Epithelial cell of prostate (primary cell): ENCODE data around the gene OARD1.
"Not testable (repeated sequence)": the region's sequence is repeated elsewhere in the genome, so short reads cannot be mapped to it uniquely, and the experiment has no call there.

Source experiments
- DNase-seq: peaks from one replicate; pipeline ENCODE4 v3.0.0-alpha.2; 2011; ENCODE audit warnings: low read depth, low spot score
- H3K27ac ChIP-seq: fragments of 450-650 bp; 2 replicates; pipeline ENCODE4 v1.5.1; 2017; ENCODE audit warnings: mild to moderate bottlenecking

The OARD1 gene

GRCh38 chr6:41071923-41072835, at the start of gene OARD1:
OARD1 (minus strand) TSS chr6:41072356; CDS start chr6:41071634, 722 bp downstream.
- DNase-seq: peak; percentile 95

DNA sequence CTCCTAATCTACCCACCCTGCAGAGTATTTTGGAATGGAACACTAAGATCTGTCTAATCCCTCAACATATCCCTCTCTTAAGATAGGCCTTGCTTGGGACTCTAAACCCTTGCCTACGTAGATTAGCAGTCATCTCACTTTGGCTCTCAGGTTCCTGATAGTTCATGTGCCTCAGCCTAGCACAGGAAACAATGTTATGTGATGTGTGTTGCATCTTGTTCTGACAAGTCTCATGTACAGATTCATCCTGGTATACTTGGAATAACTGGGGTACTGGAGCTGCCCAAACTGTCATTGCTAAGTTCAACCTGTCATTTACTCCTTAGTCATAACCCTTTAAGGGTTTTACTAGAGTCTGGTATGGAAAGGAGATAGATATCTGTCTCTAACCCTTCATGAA, 47.9 kb upstream of the OARD1 start:
- H3K27ac ChIP-seq: peak overlapping the region; percentile 19

More at GRCh38 chr6:41071923-41072835, at the start of gene OARD1:
- peak within 1 kb of the TSS; percentile 98 for H3K27ac ChIP-seq

GRCh38 chr6:41119508-41119907, 47.4 kb upstream of the OARD1 start:
- DNase-seq: no peak

More for the DNA sequence above, 47.9 kb upstream of the OARD1 start:
- DNase-seq: no peak

DNA sequence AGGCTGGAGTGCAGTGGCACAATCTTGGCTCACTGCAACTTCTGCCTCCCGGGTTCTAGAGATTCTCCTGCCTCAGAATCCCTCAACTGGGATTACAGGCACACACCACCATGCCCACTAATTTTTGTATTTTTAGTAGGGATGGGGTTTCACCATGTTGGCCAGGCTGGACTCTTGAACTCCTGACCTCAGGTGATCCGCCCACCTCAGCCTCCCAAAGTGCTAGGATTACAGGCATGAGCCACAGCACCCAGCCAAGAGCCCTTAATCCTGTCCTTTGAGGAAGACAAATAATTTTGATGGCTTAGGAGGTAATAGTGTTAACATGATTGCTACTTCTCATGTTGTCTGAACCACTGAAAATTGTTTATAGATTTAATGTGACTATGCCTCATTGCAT, 42.9 kb upstream of the OARD1 start:
- DNase-seq, H3K27ac ChIP-seq: not testable (repeated sequence)

More at GRCh38 chr6:41119508-41119907, 47.4 kb upstream of the OARD1 start:
- peak overlapping the region; percentile 19 for H3K27ac ChIP-seq

DNA sequence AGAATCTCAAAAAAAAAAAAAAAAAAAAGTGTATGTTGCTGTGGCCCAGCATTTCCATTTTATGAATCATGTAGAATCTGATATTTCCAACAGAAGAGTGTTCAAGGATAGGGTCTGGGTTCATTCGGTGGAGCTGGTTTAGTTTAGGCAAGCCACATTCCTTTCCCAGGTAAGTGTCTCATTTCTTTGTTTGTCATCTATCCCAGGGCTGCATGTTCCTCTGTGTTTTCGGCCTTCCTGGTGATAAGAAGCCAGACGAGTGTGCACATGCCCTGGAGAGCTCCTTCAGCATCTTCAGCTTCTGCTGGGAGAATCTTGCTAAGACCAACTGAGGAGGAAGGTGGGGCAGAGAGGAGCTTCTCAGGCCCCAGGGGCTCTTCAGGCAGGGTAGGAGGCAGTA, 38.9 kb upstream of the OARD1 start:
- DNase-seq: peak; percentile 46
- peak overlapping the region; percentile 53 for H3K27ac ChIP-seq

DNA sequence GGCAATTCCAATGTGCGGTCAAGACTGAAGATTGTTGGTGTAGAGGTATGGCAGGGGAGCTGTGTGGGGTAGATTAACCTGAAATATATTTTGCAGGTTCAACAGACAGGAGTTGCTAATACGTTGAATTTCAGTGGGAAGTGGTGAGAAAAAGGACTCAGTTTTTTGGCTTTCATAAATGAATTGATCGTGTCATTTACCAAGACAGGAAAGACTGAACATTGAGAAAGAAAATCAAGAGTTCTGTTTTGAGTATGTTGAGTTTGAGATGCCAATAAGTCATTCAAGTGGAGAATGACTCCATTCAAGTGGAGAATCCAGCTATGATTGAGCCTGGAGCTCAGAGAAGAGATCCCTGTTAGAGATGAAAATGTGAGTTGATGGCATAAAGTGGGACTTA, 31.7 kb upstream of the OARD1 start:
- H3K27ac ChIP-seq: no peak overlapping the region
- DNase-seq: no peak

- no peak for DNase-seq
- no peak overlapping the region for H3K27ac ChIP-seq
Measured at GRCh38 chr6:41100871-41101287, 28.7 kb upstream of the OARD1 start.

DNA sequence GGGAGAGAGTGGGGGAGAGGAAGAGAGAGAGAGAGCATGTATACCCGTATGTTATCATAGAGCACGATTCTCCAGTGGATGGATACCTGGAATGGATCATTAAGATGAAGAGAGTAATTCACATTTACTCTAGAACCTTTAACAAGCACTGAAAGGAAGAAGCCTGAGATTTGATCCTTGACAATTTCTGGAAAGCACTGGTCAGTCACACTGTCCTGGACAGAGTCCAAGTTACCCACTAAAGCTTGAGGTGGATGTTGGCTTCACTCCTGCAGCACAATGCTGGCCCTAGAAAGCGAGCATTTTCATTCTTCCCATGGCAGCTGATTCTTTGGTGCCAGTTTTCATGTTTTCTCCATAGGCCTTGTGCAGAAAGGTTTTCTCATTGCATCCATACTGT, 26.2 kb upstream of the OARD1 start:
- H3K27ac ChIP-seq: no peak overlapping the region
- DNase-seq: no peak

DNA sequence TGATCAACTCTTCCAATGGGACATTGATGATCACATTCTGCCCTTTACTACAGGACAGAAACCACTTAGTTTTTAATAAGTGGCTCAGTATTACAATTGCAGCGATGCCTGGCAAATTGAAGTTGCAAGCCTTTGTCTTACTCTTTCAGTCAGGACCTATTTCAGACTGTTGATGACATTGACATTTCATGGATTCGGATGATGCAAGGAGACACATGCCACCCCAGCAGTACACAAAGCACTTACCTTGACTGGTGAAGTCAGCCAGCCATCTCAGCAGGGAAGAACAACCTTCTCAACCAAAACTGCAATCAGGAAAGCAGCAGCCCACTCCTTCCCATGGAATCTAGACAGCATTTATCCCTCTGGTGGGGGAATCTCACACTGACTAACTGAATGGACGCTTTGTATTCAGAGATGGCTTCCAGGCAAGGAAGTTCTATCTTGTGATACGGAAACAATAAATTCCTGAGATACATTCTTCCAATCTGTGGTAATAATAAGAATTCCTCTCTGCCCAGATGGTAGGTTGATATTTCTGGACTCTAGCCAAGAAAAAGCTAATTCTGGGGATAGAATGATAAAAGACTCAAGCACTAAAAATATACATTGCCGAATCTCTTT, 25.4 kb upstream of the OARD1 start:
- H3K27ac ChIP-seq: peak overlapping the region; percentile 26
- DNase-seq: no peak

DNA sequence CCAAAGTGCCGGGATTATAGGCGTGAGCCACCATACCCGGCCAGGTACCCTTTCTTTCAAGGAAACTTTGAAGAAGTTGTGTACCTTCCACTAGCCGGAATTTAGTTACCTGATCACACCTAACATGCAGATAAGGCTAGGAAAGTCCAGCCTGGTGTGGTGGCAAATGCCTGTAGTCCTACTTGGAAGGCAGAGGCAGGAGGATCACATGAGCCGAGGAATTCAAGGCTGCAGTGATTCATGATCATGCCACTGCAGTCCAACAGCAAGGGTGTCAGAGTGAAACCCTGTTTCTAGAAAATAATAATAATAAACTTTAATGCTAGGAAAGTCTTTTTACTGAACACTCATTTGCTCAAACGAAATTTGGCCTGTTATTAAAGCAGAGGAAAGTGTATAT, 21.6 kb upstream of the OARD1 start:
- H3K27ac ChIP-seq: no peak overlapping the region
- no peak for DNase-seq

DNA sequence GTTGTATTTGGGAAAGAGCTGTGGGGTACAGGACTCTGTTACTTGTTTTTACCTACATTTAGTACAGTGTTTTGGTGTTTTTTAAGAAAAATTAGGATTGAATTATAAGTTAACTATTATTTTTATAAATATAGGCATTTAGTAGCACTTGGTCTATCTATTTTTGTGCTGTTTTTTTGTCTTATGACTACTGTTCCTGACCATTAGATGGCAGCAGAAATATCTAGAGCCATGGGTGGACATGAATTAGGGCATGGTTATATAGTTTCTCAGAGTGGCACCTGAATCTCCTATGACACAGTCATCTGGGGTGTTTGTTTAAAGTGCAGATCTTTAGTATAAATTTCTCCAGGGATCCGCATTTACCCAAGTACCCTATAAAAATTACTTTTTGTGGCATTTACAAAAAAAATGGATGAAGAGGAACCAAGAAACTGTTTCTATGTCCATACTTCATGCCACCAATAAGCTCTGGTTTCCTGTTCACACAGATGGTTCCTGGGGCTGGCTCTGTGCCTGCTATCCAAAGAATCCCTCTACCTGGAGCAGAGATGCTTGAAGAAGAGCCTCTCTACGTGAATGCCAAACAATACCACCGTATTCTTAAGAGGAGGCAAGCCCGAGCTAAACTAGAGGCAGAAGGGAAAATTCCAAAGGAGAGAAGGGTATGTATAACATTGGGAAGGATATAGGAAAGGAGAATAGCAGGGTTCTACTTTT, 20.4 kb upstream of the OARD1 start:
- DNase-seq: no peak

DNA sequence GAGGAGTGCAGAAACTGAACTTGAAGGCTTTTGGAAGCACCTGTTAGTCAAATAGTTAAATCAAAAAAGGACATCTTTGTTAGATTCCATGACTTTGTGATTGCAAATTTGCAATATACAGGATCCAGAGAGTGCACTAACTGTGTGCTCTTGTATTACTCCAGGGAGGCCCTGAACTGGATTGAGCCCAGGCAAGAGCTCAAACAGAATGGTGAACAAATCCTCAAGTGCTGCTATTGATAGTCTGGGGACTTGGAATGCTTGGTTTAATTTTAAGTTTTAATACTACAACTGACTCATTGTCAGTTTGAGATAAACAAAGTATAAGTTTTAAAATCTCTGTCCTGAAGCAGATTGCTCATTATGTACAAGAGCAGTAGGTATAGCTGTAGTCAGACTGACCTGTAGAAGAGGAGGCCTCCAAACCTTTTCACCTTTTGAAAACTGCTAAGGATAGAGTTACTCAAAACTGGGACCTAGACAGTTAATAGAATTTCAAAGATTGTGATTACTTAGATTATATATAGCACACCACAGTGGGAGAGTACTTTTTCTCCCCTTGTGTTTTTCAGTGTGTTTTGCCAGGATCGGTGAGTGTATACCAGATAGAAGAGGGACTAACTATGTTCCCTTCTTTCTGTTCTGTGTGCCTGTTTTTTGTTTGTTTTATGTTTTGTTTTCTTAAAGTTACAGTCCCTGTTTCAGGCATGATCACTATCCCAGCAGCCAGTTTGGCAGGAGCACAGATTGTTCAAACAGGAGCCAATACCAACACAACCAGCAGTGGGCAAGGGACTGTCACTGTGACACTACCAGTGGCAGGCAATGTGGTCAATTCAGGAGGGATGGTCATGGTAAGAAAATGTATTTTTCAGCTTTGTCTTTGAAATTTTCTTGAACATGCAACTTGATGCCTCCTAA, 18.9 kb upstream of the OARD1 start:
- no peak overlapping the region for H3K27ac ChIP-seq
- DNase-seq: no peak

More for the DNA sequence above, 20.4 kb upstream of the OARD1 start:
- no peak overlapping the region for H3K27ac ChIP-seq

GRCh38 chr6:41088451-41088850, 16.3 kb upstream of the OARD1 start:
- no peak for DNase-seq
- H3K27ac ChIP-seq: no peak overlapping the region

DNA sequence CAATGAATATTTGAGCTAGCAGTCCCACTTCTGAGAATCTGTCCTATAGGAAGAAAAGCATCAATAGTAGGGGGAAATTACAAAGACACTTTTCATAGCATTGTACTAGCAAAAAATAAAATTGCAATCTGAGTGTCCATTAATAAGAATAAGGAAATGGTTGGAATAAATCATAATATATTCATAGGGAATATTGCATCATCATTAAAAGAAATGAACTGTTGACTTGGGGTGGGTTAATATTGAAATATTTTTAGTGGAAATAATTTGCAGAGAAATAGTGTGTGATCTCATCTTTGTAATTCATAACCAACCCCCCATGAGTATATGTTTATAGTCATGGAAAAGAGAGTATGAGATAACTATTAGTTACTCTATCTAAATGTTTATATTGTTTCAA, 13.0 kb upstream of the OARD1 start:
- no peak overlapping the region for H3K27ac ChIP-seq
- DNase-seq: no peak

DNA sequence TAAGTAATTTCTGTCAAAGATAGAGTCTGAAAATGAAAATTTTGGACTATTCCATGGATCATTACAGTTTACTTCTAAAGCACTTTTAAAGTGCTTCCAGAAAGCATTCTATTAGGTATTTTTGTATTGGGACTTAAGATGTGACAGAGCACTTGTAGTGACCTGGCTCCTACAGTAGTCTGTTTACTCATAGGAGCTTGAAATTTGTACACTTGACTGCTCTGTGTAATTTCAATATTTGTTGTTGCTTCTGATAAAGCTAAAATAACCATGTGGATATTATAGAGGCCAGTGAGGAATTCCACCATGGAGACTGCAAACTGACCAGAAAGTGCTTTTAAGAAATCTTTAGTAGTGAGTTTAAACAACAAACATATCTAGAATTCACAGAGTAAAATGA, 10.9 kb upstream of the OARD1 start:
- no peak overlapping the region for H3K27ac ChIP-seq
- no peak for DNase-seq

DNA sequence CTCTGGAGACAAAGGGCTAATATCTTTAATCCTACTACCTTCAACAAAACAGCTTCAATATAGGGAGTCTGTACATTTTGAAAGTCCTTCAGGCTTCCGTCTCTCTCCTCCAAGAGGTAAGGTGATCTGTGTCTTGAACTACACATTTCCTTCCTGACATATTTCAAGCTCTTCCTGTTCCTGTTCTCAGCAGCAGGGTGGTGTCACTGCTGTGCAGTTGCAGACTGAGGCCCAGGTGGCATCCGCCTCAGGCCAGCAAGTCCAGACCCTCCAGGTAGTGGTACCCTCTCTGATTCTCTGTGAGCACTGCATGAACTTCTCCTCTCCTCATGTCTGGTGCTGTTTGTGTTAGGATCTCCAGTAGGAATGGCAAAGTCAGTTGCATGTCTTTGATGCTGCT, 8.5 kb upstream of the OARD1 start:
- DNase-seq: no peak

DNA sequence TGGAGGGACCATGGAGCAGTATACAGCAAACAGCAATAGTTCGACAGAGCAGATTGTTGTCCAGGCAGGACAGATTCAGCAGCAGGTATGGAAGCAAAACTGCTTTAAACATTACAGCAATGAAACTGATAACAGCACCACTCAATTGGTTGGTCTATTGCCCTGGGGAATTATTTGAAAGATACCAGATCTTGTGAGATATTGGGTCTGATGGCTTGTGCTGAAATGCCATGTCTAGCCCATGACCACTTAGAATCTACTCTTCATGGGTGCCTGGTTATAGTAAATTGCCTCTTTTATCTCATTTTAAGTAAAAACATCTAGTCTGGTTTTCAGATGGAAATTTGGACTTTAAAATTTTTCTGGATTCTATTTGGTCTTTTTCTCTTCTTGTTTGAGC, 6.9 kb upstream of the OARD1 start:
- H3K27ac ChIP-seq: no peak overlapping the region
- no peak for DNase-seq

More for the DNA sequence above, 8.5 kb upstream of the OARD1 start:
- H3K27ac ChIP-seq: no peak overlapping the region

DNA sequence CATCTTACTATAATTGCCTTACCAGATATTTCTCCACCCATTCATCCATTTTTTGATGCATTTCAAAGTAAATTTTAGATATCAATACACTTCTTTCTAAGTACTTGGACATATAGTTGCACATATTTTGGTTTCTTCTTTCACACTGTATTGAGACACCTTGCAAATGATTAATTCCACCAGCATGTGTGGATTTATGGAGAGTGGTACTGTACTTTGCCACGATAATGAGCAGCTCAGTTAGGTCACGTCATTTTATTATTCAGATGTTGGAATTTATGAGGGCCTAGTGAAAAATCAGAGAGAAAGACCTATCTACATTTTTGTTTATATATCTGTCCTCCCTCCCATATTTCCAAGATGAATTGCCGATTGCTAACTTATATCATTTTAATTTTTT, 5.9 kb upstream of the OARD1 start:
- H3K27ac ChIP-seq: no peak overlapping the region
- no peak for DNase-seq

DNA sequence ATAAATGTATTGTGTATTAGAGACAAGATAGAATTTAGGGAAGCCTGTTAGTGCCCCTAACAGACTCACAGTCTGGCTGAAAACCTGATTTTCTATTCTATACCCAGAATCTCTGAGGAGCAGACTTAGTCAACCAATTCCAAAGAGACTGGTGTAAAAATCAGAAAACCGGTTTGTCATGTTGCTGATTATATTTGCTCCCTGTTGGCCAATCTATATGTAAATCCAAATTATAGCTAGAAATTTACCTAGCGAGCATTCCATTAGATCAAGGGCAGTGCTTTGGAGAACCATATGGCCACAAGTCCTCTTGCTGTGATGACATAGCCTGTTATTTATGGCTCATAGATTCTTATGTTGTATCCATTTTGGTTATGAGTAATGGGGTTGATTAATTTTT, 5.4 kb upstream of the OARD1 start:
- H3K27ac ChIP-seq: no peak overlapping the region
- no peak for DNase-seq
